DOHH2 (cell line): ENCODE results near the gene TGFBR3.

Experiments
- H3F3A ChIP-seq: fragments of 200-600 bp; sonication (generic), shearing (Covaris generic); 2 replicates; pipeline ENCODE4 v1.6.0; 2016; ENCODE audit warnings: antibody characterized with exemption, mild to moderate bottlenecking; ENCODE audit not compliant: control insufficient read depth, insufficient read depth
- H3K27ac ChIP-seq: fragments of 200-600 bp; sonication (generic); 2 replicates; pipeline ENCODE4 v1.5.1; 2014; ENCODE audit warnings: low read depth, mild to moderate bottlenecking, low read length, moderate library complexity
- H3K27me3 ChIP-seq: fragments of 200-600 bp; sonication (generic); 2 replicates; pipeline ENCODE4 v1.6.1; 2014; ENCODE audit warnings: mild to moderate bottlenecking, low read length, mixed read lengths; ENCODE audit not compliant: control insufficient read depth
- H3K36me3 ChIP-seq: fragments of 200-600 bp; sonication (generic); 2 replicates; pipeline ENCODE4 v1.6.1; 2014; ENCODE audit warnings: mild to moderate bottlenecking, low read length, moderate library complexity, mixed read lengths; ENCODE audit not compliant: control insufficient read depth
- H3K4me1 ChIP-seq: fragments of 200-600 bp; sonication (generic); 2 replicates; pipeline ENCODE4 v1.6.1; 2014; ENCODE audit warnings: mild to moderate bottlenecking, low read length, mixed read lengths; ENCODE audit not compliant: control insufficient read depth
- H3K4me2 ChIP-seq: fragments of 200-600 bp; sonication (generic); 2 replicates; pipeline ENCODE4 v1.6.0; 2014; ENCODE audit warnings: mild to moderate bottlenecking, low read length, moderate library complexity
- H3K4me3 ChIP-seq: fragments of 200-600 bp; sonication (generic); 2 replicates; pipeline ENCODE4 v1.5.1; 2014; ENCODE audit warnings: mild to moderate bottlenecking, low read length, mixed read lengths
- H3K79me2 ChIP-seq: fragments of 200-600 bp; sonication (generic); 2 replicates; pipeline ENCODE4 v1.6.1; 2014; ENCODE audit warnings: mild to moderate bottlenecking, low read length, mixed read lengths; ENCODE audit not compliant: control insufficient read depth
- H3K9me2 ChIP-seq: fragments of 200-600 bp; sonication (generic); replicated peaks from 2 replicates; pipeline ENCODE4 v1.6.1; 2014; ENCODE audit warnings: mild to moderate bottlenecking, low read length, mixed read lengths; ENCODE audit not compliant: control insufficient read depth
- H3K9me3 ChIP-seq: fragments of 200-600 bp; sonication (generic); 2 replicates; pipeline ENCODE4 v1.6.1; 2014; ENCODE audit warnings: antibody characterized with exemption, low read length, mixed read lengths; ENCODE audit not compliant: control insufficient read depth, insufficient read depth
- H4K20me1 ChIP-seq: fragments of 200-600 bp; sonication (generic); 2 replicates; pipeline ENCODE4 v1.6.0; 2014; ENCODE audit warnings: low read depth, mild to moderate bottlenecking, antibody characterized with exemption, low read length, moderate library complexity; ENCODE audit not compliant: control insufficient read depth, insufficient read depth
- CTCF ChIP-seq: fragments of 200-600 bp; sonication (generic); IDR thresholded peaks from one replicate; pipeline ENCODE4 v1.5.1; 2014; ENCODE audit warnings: antibody characterized with exemption, mild to moderate bottlenecking, low read depth, low read length; ENCODE audit not compliant: poor library complexity, severe bottlenecking
- EZH2phosphoT487 ChIP-seq: fragments of 200-600 bp; sonication (generic); IDR thresholded peaks from 2 replicates; pipeline ENCODE4 v1.6.1; 2017; ENCODE audit warnings: borderline replicate concordance, mild to moderate bottlenecking, antibody characterized with exemption, low read length, moderate library complexity, mixed read lengths

TGFBR3 gene

GRCh38 chr1:91847851-91848250 is 38.1 kb downstream of the TGFBR3 start:
- H3K9me3 ChIP-seq, result no peaks in the 10 kb centered on the region
- no peak overlapping the region for H3K4me2 ChIP-seq
- H4K20me1 ChIP-seq, result no peaks in the 10 kb centered on the region
- no peaks in the 10 kb centered on the region for H3K36me3 ChIP-seq
- H3F3A ChIP-seq, result no peaks in the 10 kb centered on the region
- H3K27me3 ChIP-seq, result no peaks in the 10 kb centered on the region
- no peaks in the 10 kb centered on the region for H3K79me2 ChIP-seq
- no peak overlapping the region for H3K27ac ChIP-seq
- no peak for TF ChIP-seq CTCF
- H3K4me3 ChIP-seq, result no peak overlapping the region
- H3K9me2 ChIP-seq, result no peaks in the 10 kb centered on the region
- no peaks in the 10 kb centered on the region for H3K4me1 ChIP-seq

DNA sequence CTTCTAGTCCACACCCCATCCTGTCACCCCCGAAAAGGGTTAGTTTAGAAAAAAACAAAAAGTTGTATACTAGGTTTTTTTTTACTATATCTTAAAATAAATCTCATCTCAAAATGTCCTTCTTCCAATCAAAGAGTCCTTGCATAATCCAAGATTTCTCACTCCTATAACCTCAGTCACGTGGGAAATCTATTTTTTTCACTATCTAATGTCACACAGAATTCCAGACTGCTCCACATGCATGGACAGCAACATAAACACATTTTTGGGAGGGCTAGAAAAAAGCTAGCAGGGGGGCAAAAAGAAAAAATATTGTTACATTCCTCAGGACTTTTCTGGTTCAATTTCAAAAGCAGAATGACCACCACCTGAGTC is 39.3 kb downstream of the TGFBR3 start:
- no peaks in the 10 kb centered on the region for H3K79me2 ChIP-seq
- H3K4me1 ChIP-seq, result no peaks in the 10 kb centered on the region
- H3K27ac ChIP-seq, result no peak overlapping the region
- no peaks in the 10 kb centered on the region for H4K20me1 ChIP-seq
- no peaks in the 10 kb centered on the region for H3K36me3 ChIP-seq
- H3K9me2 ChIP-seq, result no peaks in the 10 kb centered on the region
- H3K27me3 ChIP-seq, result 0 out of 2 replicates have a peak, but pooled peaks cover 3% of the 10 kb centered on the region
- H3K4me2 ChIP-seq, result no peak overlapping the region
- TF ChIP-seq CTCF, result no peak
- no peak for TF ChIP-seq EZH2phosphoT487
- H3K9me3 ChIP-seq, result no peaks in the 10 kb centered on the region
- H3K4me3 ChIP-seq, result no peak overlapping the region
- H3F3A ChIP-seq, result no peaks in the 10 kb centered on the region

DNA sequence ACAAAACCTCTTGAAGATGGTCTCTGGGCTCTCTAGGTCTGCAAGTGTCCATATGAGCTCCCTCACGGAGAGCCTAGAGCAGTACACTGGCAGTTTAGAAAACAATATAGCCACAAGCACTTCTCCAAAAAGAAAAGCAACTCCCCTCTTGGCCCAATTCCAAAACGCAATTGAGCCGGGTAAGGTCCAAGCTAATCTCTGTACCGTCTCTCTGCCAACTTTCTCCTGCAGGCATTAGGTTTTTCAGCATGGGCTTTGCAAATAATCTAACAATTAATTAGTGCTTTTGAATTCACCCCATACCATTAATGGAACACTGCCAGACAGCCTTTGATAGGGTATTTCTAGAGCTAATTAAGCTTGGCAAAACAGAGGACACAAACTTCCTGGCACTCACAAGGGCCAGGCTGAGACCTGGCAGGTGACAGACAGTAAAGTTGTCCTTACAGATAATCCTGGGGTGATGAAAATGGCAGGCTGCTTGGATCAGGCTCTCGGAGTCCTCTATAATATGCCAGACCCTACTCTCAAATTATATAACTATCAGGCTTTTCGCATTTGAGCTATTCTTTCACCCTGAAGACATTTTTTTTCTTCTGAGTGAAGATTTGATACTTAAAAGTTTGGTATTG is 39.8 kb downstream of the TGFBR3 start:
- Histone ChIP-seq H4K20me1 (no peaks in the 10 kb centered on the region), H3K4me2 (no peak overlapping the region), H3K4me1 (no peaks in the 10 kb centered on the region), H3K36me3 (no peaks in the 10 kb centered on the region), H3K27ac (no peak overlapping the region), H3F3A (no peaks in the 10 kb centered on the region), H3K4me3 (no peak overlapping the region), H3K9me3 (no peaks in the 10 kb centered on the region), H3K27me3 (0 out of 2 replicates have a peak, but pooled peaks cover 3% of the 10 kb centered on the region), H3K79me2 (no peaks in the 10 kb centered on the region), H3K9me2 (no peaks in the 10 kb centered on the region)
- TF ChIP-seq CTCF, result no peak
- no peak for TF ChIP-seq EZH2phosphoT487
